ENCODE data around the gene DMRTC2.

DMRTC2 gene

GRCh38 chr19:41895745-41896580 is 51.1 kb downstream of the DMRTC2 start:
- peak; percentile 17 for TF ChIP-seq CTCF (IDR thresholded peaks at IDR 0.05; ENCODE audit: low read length, missing control alignments)
- H3K4me3 ChIP-seq (replicated peaks; ENCODE audit: low read depth, low read length): no peak overlapping the region
- DNase-seq (ENCODE audit: low read depth): no peak

- TF ChIP-seq CTCF (IDR thresholded peaks at IDR 0.05; ENCODE audit: low read length, missing control alignments): no peak
- no peak overlapping the region for H3K4me3 ChIP-seq (replicated peaks; ENCODE audit: low read depth, low read length)
- DNase-seq (ENCODE audit: low read depth): no peak
Observed at GRCh38 chr19:41896581-41896942, 51.7 kb downstream of the DMRTC2 start.

GRCh38 chr19:41897181-41897580 is 52.3 kb downstream of the DMRTC2 start:
- TF ChIP-seq CTCF (IDR thresholded peaks at IDR 0.05; ENCODE audit: low read length, missing control alignments): no peak

GRCh38 chr19:41897820-41898219 is 53.0 kb downstream of the DMRTC2 start:
- no peak overlapping the region for H3K4me3 ChIP-seq (replicated peaks; ENCODE audit: low read depth, low read length)
- no peak for DNase-seq (ENCODE audit: low read depth)
- no peak for TF ChIP-seq CTCF (IDR thresholded peaks at IDR 0.05; ENCODE audit: low read length, missing control alignments)

More at GRCh38 chr19:41897181-41897580, 52.3 kb downstream of the DMRTC2 start:
- no peak overlapping the region for H3K4me3 ChIP-seq (replicated peaks; ENCODE audit: low read depth, low read length)
- no peak for DNase-seq (ENCODE audit: low read depth)

- DNase-seq (ENCODE audit: low read depth): no peak
- TF ChIP-seq CTCF (IDR thresholded peaks at IDR 0.05; ENCODE audit: low read length, missing control alignments): no peak
- H3K4me3 ChIP-seq (replicated peaks; ENCODE audit: low read depth, low read length): no peak overlapping the region
Observed at GRCh38 chr19:41898235-41898634, 53.4 kb downstream of the DMRTC2 start.

All from fibroblast of pulmonary artery (primary cell).